Measurements from ENCODE around the gene NUDT5.

DNA sequence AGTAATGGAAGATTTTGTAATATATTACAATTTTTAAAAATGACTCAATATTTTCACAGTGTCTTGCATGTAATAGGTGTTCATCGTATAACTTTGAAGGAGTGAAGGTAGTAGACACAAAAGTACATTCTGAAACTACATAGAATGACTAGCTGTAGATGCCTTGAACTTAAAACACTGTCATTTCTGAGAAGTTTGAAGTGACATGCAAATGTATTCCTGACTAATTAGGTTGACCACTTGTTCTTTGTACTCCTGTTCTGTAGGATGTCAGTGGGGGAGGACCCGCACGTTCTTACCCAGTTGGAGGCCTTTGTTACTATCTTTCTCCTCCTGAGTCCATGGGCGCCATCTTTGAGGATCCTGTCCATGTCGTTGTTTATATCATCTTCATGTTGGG, 35.0 kb downstream of the NUDT5 start:
- TF ChIP-seq, protein P1, sequence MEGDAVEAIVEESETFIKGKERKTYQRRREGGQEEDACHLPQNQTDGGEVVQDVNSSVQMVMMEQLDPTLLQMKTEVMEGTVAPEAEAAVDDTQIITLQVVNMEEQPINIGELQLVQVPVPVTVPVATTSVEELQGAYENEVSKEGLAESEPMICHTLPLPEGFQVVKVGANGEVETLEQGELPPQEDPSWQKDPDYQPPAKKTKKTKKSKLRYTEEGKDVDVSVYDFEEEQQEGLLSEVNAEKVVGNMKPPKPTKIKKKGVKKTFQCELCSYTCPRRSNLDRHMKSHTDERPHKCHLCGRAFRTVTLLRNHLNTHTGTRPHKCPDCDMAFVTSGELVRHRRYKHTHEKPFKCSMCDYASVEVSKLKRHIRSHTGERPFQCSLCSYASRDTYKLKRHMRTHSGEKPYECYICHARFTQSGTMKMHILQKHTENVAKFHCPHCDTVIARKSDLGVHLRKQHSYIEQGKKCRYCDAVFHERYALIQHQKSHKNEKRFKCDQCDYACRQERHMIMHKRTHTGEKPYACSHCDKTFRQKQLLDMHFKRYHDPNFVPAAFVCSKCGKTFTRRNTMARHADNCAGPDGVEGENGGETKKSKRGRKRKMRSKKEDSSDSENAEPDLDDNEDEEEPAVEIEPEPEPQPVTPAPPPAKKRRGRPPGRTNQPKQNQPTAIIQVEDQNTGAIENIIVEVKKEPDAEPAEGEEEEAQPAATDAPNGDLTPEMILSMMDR (IDR thresholded peaks at IDR 0.05) = no peak
- no peak for TF ChIP-seq POLR2AphosphoS5 (IDR thresholded peaks at IDR 0.05)
- no peak for TF ChIP-seq POLR2A (IDR thresholded peaks at IDR 0.05)
- no peak for TF ChIP-seq EP300 (IDR thresholded peaks at IDR 0.05; ENCODE audit: low read depth)
